PFSK-1 (cell line): Measurements from ENCODE around the gene ZFYVE9.

Source experiments
- POLR2AphosphoS5 ChIP-seq: IDR thresholded peaks from 2 replicates; pipeline ENCODE4 v1.6.1; 2012; ENCODE audit warnings: low read depth, mild to moderate bottlenecking, control low read depth, low read length, moderate library complexity
- SIN3A ChIP-seq: IDR thresholded peaks from 2 replicates; pipeline ENCODE4 v1.6.1; 2012; ENCODE audit warnings: mild to moderate bottlenecking, low read length, moderate library complexity, borderline replicate concordance; ENCODE audit not compliant: insufficient read depth
- TAF1 ChIP-seq: IDR thresholded peaks from 2 replicates; pipeline ENCODE4 v1.6.1; 2012; ENCODE audit warnings: low read length, control low read depth, borderline replicate concordance; ENCODE audit not compliant: insufficient read depth
- TF ChIP-seq, protein P1 (sequence below), 2 experiments: IDR thresholded peaks; 2 replicates each; pipeline versions ENCODE4 v1.6.1 to v1.8.0; 2011 to 2012; ENCODE audit warnings: low read depth in 2 of 2, low read length in 2 of 2, control low read depth in 1 of 2, inconsistent platforms in 1 of 2, mild to moderate bottlenecking in 1 of 2, moderate library complexity in 1 of 2; ENCODE audit not compliant: insufficient read depth in 1 of 2

DNA sequence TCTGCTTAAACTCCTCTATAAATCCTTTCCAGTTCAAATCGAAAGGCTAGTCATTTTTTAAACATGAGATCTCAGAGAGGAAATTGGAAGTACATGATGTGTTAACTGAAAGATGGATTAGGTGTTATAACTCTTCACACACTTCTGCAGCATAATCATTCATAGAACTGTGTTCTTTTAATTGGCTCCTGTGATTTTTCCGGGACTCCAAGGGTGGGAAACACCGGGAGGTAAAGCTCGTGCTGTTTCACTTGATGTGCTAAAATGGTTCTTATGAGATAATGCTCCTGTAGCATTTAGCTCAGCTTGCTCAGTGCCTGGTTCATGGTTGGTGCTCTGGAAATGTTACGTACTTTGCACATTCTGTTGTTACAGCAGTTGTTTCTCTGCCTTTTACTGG lies 183.9 kb downstream of the ZFYVE9 start:
- TF ChIP-seq POLR2AphosphoS5 (no peak), TAF1 (no peak), SIN3A (no peak)
- TF ChIP-seq, protein P1, sequence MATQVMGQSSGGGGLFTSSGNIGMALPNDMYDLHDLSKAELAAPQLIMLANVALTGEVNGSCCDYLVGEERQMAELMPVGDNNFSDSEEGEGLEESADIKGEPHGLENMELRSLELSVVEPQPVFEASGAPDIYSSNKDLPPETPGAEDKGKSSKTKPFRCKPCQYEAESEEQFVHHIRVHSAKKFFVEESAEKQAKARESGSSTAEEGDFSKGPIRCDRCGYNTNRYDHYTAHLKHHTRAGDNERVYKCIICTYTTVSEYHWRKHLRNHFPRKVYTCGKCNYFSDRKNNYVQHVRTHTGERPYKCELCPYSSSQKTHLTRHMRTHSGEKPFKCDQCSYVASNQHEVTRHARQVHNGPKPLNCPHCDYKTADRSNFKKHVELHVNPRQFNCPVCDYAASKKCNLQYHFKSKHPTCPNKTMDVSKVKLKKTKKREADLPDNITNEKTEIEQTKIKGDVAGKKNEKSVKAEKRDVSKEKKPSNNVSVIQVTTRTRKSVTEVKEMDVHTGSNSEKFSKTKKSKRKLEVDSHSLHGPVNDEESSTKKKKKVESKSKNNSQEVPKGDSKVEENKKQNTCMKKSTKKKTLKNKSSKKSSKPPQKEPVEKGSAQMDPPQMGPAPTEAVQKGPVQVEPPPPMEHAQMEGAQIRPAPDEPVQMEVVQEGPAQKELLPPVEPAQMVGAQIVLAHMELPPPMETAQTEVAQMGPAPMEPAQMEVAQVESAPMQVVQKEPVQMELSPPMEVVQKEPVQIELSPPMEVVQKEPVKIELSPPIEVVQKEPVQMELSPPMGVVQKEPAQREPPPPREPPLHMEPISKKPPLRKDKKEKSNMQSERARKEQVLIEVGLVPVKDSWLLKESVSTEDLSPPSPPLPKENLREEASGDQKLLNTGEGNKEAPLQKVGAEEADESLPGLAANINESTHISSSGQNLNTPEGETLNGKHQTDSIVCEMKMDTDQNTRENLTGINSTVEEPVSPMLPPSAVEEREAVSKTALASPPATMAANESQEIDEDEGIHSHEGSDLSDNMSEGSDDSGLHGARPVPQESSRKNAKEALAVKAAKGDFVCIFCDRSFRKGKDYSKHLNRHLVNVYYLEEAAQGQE (IDR thresholded peaks at IDR 0.05; ENCODE audit: insufficient read depth in 1 of 2, low read depth in 2 of 2, low read length in 2 of 2), result no peak
